ENCODE measurements around the gene SLCO1B1.

The SLCO1B1 gene

GRCh38 chr12:21220266-21220665 lies 89.3 kb downstream of the SLCO1B1 start:
- in situ Hi-C loops (cut with MboI; ENCODE audit: low sequenced_read_pairs) = no loop called here

- in situ Hi-C loops (cut with MboI; ENCODE audit: low sequenced_read_pairs) = no loop called here
Observed at GRCh38 chr12:21221072-21221471, 90.1 kb downstream of the SLCO1B1 start.

DNA sequence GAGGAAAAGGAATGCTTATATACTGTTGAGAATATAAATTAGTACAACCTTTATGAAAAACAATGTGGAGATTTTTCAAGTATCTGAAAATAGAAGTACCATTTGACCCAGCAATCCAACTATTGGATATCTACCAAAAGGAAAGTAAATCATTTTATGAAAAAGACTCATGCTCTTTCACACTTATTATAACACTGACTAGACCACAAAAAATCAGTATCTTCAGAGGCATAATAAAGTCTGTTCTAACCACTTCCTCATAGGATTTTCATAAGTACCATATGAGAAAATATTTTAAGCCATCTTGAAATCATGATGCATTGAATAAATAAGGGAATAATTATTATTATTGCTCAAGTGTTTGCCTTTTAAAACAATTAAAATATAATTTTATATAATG lies 90.8 kb downstream of the SLCO1B1 start:
- in situ Hi-C loops (cut with MboI; ENCODE audit: low sequenced_read_pairs) = no loop called here

DNA sequence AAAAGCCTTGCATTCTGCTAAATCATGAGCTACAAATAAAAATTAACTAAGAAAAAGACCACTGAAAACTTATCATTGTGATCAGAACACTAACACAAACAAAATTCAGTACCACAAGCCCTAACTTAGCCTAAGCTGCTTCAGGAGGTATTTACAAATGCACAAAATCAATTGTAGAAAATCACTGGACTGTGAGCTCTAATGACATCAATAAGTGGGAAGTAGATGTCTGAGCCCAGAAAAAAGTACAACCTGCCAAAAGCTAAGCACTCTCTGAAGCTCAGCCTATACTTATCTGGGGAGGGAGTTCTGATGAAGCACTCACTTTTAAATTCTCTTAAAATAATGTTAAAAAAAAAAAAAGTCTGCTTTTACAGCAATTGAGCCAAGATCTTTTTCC lies 92.9 kb downstream of the SLCO1B1 start:
- in situ Hi-C loops (cut with MboI; ENCODE audit: low sequenced_read_pairs) = no loop called here

DNA sequence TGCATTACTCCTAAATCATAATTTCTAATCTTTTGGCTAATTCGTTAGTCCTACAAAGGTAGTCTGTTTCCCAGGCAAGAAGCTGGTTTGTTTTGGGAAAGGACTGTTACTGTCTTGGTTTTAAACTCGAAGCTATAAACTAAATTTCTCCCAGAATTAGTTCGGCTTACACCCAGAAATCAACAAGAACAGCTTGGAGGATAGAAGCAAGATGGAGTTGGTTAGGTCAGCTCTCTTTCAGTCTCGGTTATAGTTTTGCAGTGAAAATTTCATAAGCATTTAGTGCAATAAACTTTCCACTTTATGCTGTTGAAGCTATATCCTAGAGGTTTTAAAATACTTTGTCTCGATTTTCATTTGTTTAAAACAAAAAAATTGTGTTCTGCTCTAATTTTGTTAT lies 103.4 kb downstream of the SLCO1B1 start:
- in situ Hi-C loops (cut with MboI; ENCODE audit: low sequenced_read_pairs) = no loop called here

- in situ Hi-C loops (cut with MboI; ENCODE audit: low sequenced_read_pairs) = no loop called here
Observed at GRCh38 chr12:21239866-21240265, 108.9 kb downstream of the SLCO1B1 start.

- in situ Hi-C loops (cut with MboI; ENCODE audit: low sequenced_read_pairs) = no loop called here
Observed at GRCh38 chr12:21248679-21249078, 117.7 kb downstream of the SLCO1B1 start.

GRCh38 chr12:21252070-21252469 lies 121.1 kb downstream of the SLCO1B1 start:
- in situ Hi-C loops (cut with MboI; ENCODE audit: low sequenced_read_pairs) = no loop called here

GRCh38 chr12:21257172-21257571 lies 126.2 kb downstream of the SLCO1B1 start:
- in situ Hi-C loops (cut with MboI; ENCODE audit: low sequenced_read_pairs) = no loop called here

DNA sequence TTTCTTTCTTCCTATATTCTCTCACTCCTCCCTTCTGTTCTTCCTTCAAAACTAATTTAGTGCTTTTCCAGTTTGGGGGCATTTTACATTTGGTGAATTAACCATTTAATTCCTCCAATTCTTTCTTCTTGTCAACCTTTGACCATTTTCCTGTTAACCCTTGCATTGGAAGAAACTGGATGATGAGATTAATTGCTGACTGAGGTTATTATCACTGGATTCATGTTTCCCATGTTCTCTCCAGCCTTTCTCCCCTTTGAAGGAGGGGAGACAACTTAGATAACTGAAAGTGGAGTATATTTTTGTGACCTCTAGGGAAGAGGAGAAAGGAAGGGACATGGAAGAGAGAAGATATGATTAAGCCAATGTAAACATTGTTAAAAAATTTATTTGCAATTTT lies 133.2 kb downstream of the SLCO1B1 start:
- in situ Hi-C loops (cut with MboI; ENCODE audit: low sequenced_read_pairs) = no loop called here

DNA sequence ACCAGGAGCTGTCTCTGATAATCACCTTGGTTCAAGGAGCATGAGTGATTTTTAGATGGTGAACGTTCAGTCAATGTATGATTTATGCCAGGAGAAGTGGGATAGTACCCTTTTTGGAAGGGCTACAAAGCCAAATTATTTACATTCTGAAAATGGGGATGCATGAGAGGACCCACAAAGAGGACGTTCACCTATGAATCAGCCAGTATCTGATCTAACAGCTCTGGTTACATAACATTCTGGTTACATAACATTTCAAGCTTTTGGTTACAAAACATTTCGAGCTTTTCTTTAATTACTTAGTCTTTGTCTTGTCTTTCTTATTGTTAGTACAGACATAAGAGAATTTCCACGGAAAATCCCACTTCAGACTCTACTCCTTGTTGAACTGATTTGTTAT lies 134.9 kb downstream of the SLCO1B1 start:
- in situ Hi-C loops (cut with MboI; ENCODE audit: low sequenced_read_pairs) = no loop called here

DNA sequence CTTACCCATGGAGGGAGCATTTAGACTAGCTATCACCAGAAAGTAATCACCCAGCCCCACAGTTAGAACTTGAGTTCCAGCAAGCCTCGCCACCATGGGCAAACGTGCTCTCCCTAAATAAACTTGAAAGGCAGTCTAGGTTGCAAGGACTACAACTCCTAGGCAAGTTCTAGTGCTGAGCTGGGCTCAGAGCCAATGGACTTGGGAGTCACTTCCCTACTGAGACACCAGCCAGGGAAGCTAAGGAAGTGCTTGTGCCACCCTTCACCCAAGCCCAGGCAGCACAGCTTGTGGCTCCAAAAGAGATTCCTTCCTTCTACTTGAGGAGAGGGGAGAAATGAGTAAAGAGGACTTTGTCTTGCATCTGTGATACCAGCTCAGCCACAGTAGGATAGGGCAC lies 145.8 kb downstream of the SLCO1B1 start:
- in situ Hi-C loops (cut with MboI; ENCODE audit: low sequenced_read_pairs) = no loop called here

Measured in HL-60/S4 treated with phorbol 12-myristate 13-acetate at 8.2 ng/mL for 4 days and 3 days (cell line).